GM18867 (cell line): ENCODE data around the gene BACH2.
"Not testable (repeated sequence)": the region's sequence is repeated elsewhere in the genome, so short reads cannot be mapped to it uniquely, and the experiment has no call there.

Source experiments
- ATAC-seq: cut with Tn5 transposase; IDR thresholded peaks from one replicate; pipeline ENCODE4 v1.9.1; 2021; ENCODE audit warnings: mild to moderate bottlenecking, moderate library complexity; ENCODE audit not compliant: unreplicated experiment

The BACH2 gene

DNA sequence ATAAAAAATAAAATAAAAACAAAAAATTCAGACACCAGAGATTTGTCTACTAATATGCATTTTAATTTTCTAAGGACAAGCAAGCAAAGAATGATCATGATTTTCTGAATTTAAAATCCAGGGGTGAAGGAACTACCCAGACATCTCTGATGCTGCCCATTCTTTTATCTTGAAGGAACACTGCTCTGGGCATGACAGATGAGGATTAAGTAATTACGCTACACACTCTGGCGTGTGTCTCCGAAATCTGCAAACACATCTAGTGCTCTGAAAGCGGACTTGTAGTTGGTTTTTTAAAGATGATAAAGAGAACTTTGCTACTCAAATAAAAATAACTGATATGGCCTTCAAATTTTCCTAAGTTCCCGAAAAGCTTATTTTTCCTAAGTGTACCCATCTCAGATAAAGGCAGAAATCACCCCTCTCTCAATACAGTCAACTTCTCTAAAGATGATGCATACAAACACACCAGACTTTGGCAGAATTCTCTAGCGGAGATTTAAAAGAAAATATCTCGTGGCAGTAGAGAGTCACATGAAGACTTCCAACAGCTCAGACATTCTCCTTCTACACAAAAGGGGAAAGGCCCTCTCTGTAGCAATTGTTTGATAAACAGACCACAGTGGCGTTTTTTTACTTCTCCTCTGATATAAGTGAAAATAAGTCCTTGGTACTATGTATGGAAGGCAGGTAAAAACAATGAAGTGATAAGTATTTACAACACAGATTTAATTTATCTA, 133.8 kb downstream of the BACH2 start:
- no peak for ATAC-seq

GRCh38 chr6:90160013-90160412, 136.6 kb downstream of the BACH2 start:
- no peak for ATAC-seq

- ATAC-seq: no peak
Measured at GRCh38 chr6:90159452-90159851, 137.2 kb downstream of the BACH2 start.

GRCh38 chr6:90158936-90159335, 137.7 kb downstream of the BACH2 start:
- ATAC-seq: no peak

DNA sequence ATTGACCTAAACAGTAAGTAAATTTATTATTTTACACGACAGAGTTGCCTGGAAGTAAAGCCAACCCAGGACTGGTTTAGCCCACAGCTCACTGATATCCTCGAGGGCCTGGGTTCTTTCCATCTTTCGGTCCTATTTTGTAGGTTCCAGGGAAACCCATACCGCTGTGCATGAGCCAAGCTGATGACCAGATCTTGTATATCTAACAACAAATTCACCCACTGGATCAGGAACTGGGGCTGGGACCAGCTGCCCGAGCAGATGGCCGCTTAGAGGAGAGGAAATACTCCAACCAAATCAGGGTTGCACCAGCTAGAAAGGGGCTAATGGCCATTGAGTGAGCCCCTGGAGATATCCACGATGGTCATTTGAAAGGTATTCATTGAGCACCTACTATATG, 139.2 kb downstream of the BACH2 start:
- no peak for ATAC-seq

DNA sequence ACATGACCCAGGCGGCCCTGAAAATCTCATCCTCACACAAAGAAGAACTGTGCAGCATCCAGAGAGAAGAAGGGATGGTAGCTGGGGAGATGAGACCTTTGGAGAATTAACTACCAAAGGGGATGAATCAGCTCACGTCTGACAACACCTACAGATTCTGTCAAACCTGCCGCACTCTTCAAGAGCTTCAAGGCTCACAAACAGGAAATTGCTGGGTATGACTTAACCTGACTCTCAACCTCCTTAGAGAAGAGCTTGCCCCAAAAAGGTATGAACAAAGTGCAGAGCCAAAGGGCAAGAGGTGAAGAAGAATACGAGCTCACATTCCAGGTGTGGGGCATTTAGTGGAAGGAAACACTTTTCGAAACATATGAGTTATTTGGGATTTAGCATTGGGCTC, 139.8 kb downstream of the BACH2 start:
- ATAC-seq: no peak

- ATAC-seq: no peak
Measured at GRCh38 chr6:90154755-90155470, 141.7 kb downstream of the BACH2 start.

DNA sequence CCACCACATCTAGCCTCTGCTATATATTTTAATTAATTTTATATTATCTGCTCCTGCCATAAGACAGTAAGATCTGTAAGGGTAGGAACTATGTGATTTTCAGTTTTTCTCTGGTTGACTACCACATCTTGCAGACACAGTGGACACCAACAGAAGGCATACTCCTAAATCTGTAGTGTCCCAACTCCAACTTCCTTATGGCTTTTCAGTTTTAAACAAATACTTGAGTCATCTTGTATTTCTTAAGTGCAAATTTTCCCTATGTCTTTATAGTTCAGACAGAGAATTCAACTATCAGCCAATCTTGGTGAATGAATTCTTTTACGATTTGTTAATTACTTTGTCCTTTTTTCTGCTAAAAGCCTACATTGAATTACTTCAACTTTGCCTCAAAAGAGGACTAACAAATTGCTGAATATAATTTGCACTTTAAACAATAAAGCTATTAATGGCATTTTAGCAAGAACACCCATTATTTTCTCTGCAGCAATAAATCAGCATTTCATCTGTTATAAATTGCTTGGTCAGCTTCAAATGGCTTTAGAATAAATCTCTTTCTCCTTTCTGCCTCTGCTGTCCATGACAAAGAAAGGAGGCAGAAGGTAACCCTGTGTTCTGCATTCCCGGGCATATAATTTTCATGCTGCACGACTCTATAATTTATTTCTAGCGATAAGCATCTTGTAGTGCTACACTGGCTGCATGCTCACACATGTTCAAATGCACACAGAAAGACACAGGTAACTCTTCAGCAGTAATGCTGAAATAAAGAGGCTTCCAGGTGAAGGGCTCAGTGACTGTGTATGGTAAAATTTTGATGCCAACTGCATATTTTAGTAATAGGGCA, 144.8 kb downstream of the BACH2 start:
- no peak for ATAC-seq

GRCh38 chr6:90149280-90149679, 147.4 kb downstream of the BACH2 start:
- ATAC-seq: no peak

- ATAC-seq: no peak
Measured at GRCh38 chr6:90148867-90149266, 147.8 kb downstream of the BACH2 start.

- ATAC-seq: no peak
Measured at GRCh38 chr6:90146921-90147649, 149.6 kb downstream of the BACH2 start.

DNA sequence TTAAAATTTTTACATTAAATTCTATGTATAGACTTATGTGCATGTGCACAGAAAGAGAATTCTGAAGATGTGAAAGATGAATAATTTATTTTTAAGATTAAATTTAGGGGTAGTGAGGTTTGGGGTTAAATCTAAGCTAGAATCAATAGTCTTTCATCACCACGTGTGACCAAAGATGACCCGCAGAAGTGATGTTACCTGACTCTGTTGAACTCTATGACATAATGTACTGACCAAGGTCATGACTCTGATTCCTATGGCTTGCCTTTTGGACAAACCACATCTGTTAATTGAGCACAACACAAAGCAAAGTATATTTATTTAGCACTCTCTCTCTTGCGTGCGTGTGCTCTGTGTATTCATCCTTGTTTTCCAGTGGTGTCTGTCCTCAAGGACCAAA, 150.6 kb downstream of the BACH2 start:
- ATAC-seq: no peak

GRCh38 chr6:90144928-90145555, 151.6 kb downstream of the BACH2 start:
- no peak for ATAC-seq

- no peak for ATAC-seq
Measured at GRCh38 chr6:90144396-90144795, 152.2 kb downstream of the BACH2 start.

DNA sequence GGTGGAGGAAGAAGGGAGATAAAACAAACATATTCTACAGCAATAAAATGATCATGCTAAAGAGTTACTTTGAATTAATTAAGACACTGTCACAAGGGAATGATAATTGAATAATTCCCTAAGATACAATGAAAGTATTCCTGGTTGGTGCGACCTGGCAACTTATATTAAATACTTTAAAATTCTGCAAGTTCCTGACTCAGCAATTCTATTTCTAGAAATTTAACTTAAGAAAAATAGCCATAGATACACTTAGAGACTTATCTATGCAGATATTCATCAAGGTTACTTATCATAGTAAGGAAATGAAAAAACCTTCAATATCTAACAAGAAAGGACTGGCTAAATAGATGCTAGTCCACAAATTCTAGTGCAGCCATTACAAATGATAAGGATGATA, 156.0 kb downstream of the BACH2 start:
- no peak for ATAC-seq

DNA sequence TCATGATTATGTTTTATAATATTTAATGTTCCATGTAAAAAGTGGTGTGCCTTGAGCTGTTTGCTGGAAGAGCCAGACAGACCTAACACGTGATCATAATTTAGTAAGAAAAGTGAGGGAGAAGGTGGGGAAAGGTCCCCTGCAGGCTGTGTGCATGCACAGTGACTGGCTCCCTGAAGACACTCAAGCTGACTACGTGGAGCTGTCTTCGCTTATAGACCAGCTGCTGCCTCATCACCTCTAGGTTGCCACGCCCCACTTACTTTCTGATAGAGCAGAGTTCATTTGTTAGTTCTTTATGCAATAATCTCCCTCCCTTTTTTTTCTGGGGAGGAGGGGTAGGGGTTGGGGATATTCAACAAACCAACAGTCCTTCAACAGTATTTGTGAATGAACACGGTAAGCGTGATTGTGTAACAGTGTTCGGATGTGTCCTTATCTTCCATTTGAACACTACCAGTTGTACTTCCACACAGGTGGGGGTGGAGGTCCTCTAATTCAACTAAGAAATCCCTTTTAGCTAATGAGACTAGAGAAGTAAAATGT, 157.3 kb downstream of the BACH2 start:
- ATAC-seq: no peak

GRCh38 chr6:90136837-90137568, 159.6 kb downstream of the BACH2 start:
- ATAC-seq: no peak

DNA sequence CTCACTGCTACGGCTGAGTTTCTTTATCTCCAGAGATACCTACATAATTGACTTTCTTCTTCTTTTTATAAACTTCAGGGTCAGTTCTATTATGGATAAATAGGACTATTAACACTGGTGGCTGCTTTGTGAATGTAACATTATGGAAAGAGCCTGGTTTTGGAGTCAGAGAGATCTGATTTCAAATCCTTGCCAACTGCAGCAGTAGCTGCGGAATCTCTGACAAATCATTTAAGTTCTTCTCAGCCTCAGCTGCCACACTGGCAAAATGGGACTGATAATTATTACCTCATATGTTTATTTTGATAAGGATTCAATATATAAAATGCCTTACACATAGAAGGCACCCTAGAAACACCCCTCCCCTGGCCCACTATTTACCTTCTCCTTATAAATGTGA, 160.5 kb downstream of the BACH2 start:
- ATAC-seq: no peak

DNA sequence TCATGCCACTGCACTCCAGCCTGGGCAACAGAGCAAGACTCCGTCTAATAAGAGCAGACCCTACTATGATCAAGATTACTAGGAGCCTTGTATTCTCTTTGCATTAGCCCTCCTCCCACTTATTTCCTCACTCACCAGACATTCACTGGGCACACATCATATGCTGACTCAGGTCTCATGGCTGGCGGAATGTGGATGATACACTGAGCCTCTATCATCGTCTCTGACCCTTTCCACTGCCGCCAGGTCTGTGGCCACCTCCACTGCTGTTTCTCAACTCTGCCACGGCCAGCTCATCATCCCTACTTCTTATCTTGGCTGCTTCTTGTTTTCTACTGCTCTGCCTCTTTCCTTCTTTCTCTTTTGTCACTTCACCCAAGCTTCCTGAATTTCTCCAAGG, 161.0 kb downstream of the BACH2 start:
- no peak for ATAC-seq

- not testable (repeated sequence) for ATAC-seq
Measured at GRCh38 chr6:90133664-90134063, 163.0 kb downstream of the BACH2 start.
